Chondrocyte (in vitro differentiated cells): ENCODE results near the gene ENKUR. TPM values are rescaled to one million over a fixed set of nuclear protein-coding genes. Genes with fewer than 3 reads are reported as not detected.
"Not testable (repeated sequence)": the region's sequence is repeated elsewhere in the genome, so short reads cannot be mapped to it uniquely, and the experiment has no call there.

Experiments
- DNase-seq: peaks from one replicate; pipeline ENCODE4 v3.0.0; 2021; ENCODE audit warnings: mixed read lengths, low spot score
- H3K27ac Mint-ChIP-seq: one replicate; pipeline ENCODE4 v1.8.0; 2021; ENCODE audit warnings: mild to moderate bottlenecking, moderate library complexity, mixed read lengths; ENCODE audit not compliant: unreplicated experiment
- H3K27me3 Mint-ChIP-seq: 2 replicates; pipeline ENCODE4 v1.8.0; 2021; ENCODE audit warnings: low read depth, mixed read lengths
- H3K36me3 Mint-ChIP-seq: 2 replicates; pipeline ENCODE4 v1.8.0; 2021; ENCODE audit warnings: low read depth, mixed read lengths
- H3K4me1 Mint-ChIP-seq: 2 replicates; pipeline ENCODE4 v1.8.0; 2021; ENCODE audit warnings: low read depth, mild to moderate bottlenecking, mixed read lengths
- H3K4me3 Mint-ChIP-seq: one replicate; pipeline ENCODE4 v1.8.0; 2021; ENCODE audit warnings: mild to moderate bottlenecking, moderate library complexity, mixed read lengths; ENCODE audit not compliant: unreplicated experiment
- H3K9me3 Mint-ChIP-seq: 2 replicates; pipeline ENCODE4 v1.8.0; 2021; ENCODE audit warnings: low read depth, mixed read lengths
- CTCF ChIP-seq: fragments of 200-600 bp; sonication (generic); IDR thresholded peaks from 2 replicates; pipeline ENCODE4 v1.5.0; 2021; ENCODE audit warnings: antibody characterized with exemption, mild to moderate bottlenecking, moderate library complexity
- total RNA-seq: library from RNA; stranded (reverse); gene quantifications from 3 replicates; pipeline ENCODE4 v1.2.1, GENCODE V29; 2021

The ENKUR gene
- total RNA-seq, 1 donor from 2014 or later, result 0.45 TPM

DNA sequence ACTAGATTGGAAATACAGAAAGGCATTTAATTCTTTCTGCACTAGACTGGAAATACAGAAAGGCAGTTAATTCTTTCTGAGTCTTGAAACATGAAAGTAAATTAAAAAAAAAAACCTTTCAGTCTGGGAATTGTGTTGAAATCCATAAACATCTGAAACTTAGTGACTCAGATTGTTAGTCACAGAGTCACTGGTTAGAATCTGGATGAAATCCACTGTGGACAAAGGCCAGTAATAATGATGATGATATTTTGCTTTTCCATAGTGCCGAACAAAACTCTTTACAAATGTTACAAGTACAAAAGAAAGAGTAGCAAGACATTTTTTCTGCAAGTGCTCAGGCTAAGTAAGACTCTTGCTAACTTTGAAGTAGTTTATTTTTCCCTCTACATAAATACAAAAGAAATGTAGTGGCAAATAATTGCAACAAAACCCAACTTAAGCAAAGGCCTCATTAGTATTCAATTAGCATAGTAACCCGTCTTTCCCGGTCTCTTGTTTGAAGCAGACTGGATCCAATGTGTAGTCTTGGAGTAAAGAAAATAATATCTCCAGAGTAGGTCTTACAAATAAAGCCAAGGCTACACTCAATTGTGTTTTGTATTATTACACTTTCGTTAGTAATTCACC lies 57.8 kb downstream of the ENKUR start:
- TF ChIP-seq CTCF, result no peak
- Mint-ChIP-seq H3K4me3 (peak overlapping the region; percentile 39), H3K27me3 (no peaks in the 10 kb centered on the region), H3K9me3 (no peaks in the 10 kb centered on the region), H3K36me3 (no peaks in the 10 kb centered on the region), H3K27ac (peak overlapping the region; percentile 95), H3K4me1 (peaks cover 30% of the 10 kb centered on the region)
- DNase-seq, result no peak

DNA sequence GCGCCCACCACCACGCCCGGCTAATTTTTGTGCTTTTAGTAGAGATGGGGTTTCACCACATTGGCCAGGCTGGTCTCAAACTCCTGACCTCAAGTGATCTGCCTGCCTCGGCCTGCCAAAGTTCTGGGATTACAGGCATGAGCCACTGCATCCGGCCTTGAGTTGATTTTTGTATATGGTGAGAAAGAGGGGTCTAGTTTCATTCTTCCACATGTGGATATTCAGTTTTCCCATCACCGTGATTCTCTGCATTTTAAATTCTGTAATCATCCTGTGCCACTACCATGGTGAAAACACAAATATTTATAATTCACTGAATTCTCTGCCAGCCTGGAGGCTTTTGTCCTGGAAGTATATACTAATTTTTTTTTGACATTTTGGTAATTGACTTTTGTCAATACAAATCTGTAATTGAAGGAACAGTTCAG lies 58.3 kb downstream of the ENKUR start:
- not testable (repeated sequence) for DNase-seq, H3K27me3 Mint-ChIP-seq, H3K9me3 Mint-ChIP-seq, H3K36me3 Mint-ChIP-seq
- Mint-ChIP-seq H3K27ac (peak overlapping the region; percentile 95), H3K4me3 (peak overlapping the region; percentile 39), H3K4me1 (peaks cover 35% of the 10 kb centered on the region)

DNA sequence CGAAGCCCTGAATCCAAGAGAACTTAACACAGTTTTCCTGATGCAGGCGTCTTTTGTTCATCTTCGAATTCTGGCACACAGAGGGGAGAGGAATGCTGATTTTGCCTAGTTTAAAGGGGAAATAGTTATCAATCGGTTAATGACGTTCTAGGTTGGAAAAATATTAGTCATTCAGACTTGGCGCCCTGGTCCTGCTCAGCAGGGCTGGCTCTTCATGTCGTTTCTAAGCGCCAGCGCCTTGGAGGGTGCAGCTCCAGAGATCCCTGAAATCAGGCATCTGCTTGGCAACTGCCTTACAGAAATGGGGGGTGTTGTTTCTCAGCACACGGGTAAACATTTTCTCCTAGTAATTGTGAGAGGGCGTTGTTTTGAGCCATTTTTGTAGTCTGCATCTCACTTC lies 62.3 kb downstream of the ENKUR start:
- Mint-ChIP-seq H3K4me3 (peak overlapping the region; percentile 73), H3K4me1 (peaks cover 38% of the 10 kb centered on the region), H3K9me3 (no peaks in the 10 kb centered on the region), H3K36me3 (no peaks in the 10 kb centered on the region), H3K27ac (peak overlapping the region; percentile 29), H3K27me3 (no peaks in the 10 kb centered on the region)
- DNase-seq, result no peak
- TF ChIP-seq CTCF, result no peak

GRCh38 chr10:24952707-24953645 lies 63.0 kb downstream of the ENKUR start:
- H3K27me3 Mint-ChIP-seq, result no peaks in the 10 kb centered on the region
- peak overlapping the region; percentile 73 for H3K4me3 Mint-ChIP-seq
- TF ChIP-seq CTCF, result peak; percentile 75
- H3K4me1 Mint-ChIP-seq, result peaks cover 32% of the 10 kb centered on the region
- H3K27ac Mint-ChIP-seq, result peak overlapping the region; percentile 82
- H3K9me3 Mint-ChIP-seq, result no peaks in the 10 kb centered on the region
- no peak for DNase-seq
- H3K36me3 Mint-ChIP-seq, result no peaks in the 10 kb centered on the region

- no peak for DNase-seq
- no peaks in the 10 kb centered on the region for H3K9me3 Mint-ChIP-seq
These were observed 63.7 kb downstream of the ENKUR start, which contains the start of gene PRTFDC1 for GRCh38 chr10:24952143-24952706. TSS of gene PRTFDC1 (minus strand) at chr10:24952606. CDS start at chr10:24952575, 31 bp downstream.

More at GRCh38 chr10:24952143-24952706, 63.7 kb downstream of the ENKUR start, which contains the start of gene PRTFDC1:
- Mint-ChIP-seq H3K4me1 (peaks cover 32% of the 10 kb centered on the region), H3K36me3 (no peaks in the 10 kb centered on the region), H3K4me3 (peak within 1 kb of the TSS; percentile 73), H3K27me3 (no peaks in the 10 kb centered on the region), H3K27ac (peak within 1 kb of the TSS; percentile 82)
- TF ChIP-seq CTCF, result no peak
